COLO668 (cell line): ENCODE data around the gene KCNK3.
A peak's percentile ranks its signal among the peaks of the same experiment; 100 is the strongest.
"Not testable (repeated sequence)": the region's sequence is repeated elsewhere in the genome, so short reads cannot be mapped to it uniquely, and the experiment has no call there.

Experiments
- DNase-seq: peaks from one replicate; lab custom pipeline; 2025; ENCODE audit not compliant: unreplicated experiment; lab: John Stamatoyannopoulos, UW

The KCNK3 gene

DNA sequence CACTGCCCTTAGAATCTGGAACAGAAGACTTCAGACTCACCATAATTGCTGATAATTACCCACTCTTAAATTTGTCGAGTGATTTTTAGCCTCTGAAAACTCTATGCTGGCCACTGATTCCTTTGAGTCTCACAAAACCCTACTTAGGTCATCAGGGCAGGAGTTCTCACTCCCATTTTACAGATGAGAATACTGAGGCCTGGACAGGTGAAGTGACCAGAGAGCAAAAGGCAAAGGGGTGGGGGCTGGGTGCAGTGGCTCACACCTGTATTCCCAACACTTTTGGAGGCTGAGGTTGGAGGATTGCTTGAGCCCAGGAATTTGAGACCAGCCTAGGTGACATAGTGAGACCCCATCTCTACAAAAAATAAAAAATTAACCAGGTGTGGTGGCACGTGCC is 36.8 kb downstream of the KCNK3 start:
- DNase-seq, result no peak

DNA sequence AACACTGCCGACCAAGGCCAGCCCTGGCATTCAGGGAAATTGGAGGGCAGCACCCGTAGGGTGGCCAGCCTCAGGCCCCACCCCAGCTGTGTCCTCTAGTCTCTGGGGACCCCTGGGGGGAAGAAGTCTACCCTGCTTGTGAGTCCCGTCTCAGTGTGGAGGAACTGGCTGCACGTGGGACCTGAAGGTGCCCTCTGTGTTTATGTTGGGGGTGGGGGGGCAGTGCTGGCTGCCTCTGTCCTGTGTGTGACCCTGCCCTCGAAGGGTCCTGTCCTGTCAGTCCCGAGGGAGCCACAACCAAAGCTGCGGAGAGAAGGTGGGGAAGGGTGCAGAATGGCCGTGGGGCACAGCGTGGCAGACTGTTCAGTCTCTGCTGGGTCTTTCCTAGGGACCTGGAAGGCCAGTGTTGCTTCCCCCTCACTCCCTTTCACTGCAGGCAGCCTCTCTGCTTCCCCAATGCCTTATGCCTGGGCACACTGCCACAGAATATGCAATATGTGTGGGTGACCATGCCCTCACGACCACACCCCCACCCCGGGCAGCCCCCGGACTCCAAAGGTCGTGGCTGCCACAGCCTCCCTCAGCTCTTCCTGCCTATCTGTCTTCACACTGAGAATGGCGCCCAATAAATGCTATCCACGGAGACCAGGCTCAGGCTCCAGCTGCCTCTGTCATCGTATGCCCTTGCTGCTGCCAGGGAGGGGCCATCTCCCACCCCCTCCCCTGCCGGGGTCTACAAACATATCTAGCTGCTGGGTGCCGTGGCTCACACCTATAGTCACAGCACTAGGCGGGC is 38.2 kb downstream of the KCNK3 start:
- no peak for DNase-seq

DNA sequence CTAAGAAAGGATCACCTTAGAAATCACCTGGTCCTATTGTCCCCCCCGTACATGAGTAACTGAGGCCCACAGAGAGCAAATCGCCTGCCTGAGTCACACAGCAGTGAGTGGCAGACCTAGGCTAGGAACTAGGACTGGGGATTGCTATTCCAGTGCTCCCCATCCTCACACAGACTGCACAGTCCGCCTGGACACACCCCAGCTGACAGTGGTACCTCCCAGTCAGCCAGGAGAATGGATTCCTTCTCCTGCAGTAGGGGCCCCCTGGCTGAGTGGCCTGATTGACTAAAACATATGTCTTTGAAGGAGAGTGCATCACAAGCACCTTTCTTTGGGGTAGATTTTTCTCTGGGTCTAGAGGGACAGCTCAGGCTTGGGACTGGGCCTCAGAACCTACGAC is 39.2 kb downstream of the KCNK3 start:
- no peak for DNase-seq

DNA sequence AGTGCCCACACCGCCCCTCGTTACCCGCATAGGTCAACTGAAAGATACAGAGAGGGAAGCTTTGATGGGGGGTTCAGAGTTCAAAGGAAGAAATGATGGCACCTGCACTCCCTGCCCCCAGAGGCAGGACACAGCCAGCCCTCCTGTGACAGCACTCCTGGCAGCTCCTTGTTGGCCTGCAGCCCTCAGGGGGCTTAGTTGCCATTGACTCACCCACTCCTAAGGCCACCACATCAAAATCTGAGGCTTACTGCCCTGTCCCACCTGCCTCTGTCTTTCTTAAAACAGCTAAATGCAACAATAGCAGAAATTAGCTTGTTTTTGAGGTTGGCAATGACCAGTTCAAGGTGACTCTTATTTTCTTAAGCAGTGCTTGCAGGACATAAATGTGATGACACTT is 39.9 kb downstream of the KCNK3 start:
- DNase-seq, result no peak

DNA sequence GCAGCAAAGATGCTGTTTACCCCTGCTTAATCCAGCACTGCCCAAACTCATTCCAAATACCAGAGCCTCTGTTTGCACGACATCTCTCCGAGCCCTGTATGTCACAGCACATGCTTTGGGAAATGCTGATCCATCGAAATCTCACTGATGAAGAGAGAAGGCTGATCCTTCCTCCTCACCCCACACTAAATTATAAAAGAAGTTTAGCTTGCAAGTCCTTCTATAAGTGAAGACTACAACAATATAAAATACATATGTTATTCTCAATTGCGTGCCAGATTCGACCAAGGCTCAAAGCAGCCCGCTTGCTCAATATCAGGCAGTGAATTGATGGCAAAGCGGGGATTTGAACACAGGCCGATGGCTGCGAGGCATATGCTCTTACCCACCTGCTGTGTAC is 40.9 kb downstream of the KCNK3 start:
- no peak for DNase-seq

- no peak for DNase-seq
Measured at GRCh38 chr2:26735097-26735496, 42.6 kb downstream of the KCNK3 start.

- no peak for DNase-seq
Measured at GRCh38 chr2:26735883-26736588, 43.5 kb downstream of the KCNK3 start.

GRCh38 chr2:26737221-26737620 is 44.7 kb downstream of the KCNK3 start:
- DNase-seq, result no peak

DNA sequence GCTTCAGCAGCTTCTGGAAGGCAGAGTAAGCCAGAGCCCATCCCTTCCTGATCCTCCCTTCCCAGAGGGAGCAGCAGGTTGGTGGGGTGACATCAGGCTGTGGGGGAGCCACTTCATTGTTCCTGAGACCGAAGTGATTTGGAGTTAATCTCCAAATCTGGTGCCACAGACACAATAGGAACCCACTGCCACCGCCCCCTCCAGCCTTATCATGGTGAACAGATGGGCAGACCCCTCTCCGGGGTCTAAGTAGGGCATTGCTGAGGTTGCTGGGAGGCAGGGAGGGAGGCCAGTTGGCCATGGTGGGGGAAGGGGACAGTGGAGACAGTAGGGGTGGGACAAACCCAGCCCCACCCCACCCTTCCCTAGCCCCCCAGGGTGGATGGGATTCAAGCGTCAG is 46.0 kb downstream of the KCNK3 start:
- DNase-seq, result no peak

GRCh38 chr2:26739514-26739913 is 47.0 kb downstream of the KCNK3 start:
- no peak for DNase-seq

DNA sequence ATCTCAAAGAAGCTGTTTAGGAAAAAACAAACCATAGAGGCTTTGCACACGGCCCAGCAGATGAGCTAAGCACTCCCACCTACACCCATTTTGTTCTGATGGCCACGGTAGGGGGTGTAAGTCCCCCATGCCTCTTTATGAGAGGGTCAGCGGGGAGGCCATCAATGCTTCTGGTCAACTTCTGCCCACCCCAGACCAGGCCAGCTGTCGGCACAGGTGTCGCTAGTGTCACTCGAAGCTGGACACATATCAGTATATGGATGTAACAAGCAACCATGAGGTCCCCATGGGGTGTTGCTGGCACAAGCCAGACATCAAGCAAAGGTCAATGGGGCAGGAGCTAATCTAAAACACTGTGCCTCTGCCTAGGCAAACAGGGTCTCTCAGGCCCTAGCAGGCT is 47.8 kb downstream of the KCNK3 start:
- no peak for DNase-seq

GRCh38 chr2:26740890-26741302 is 48.4 kb downstream of the KCNK3 start:
- DNase-seq, result no peak

- no peak for DNase-seq
Measured at GRCh38 chr2:26742048-26742770, 49.7 kb downstream of the KCNK3 start.

DNA sequence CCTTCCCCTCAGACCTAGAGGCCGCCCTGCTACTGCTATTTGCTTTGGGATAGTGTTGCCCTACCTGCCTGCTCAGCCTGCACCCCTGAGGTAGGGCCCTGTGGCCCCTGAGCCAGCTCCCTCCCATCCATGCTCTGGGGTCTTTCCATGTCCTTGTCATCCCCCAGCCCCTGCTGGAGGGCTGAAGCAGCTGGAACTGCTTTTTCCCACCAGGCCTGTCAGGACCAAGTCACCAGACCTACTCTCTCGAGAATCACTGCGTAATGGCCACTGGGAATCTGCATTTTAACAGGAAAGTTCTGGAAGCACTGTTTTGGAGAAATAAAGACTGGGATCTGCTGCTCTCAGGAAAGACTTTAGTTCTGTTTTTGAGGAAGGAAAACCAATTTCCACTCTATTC is 51.3 kb downstream of the KCNK3 start:
- DNase-seq, result no peak

GRCh38 chr2:26744953-26745352 is 52.4 kb downstream of the KCNK3 start:
- no peak for DNase-seq

GRCh38 chr2:26745609-26746327 is 53.2 kb downstream of the KCNK3 start:
- peak; percentile 79 for DNase-seq

DNA sequence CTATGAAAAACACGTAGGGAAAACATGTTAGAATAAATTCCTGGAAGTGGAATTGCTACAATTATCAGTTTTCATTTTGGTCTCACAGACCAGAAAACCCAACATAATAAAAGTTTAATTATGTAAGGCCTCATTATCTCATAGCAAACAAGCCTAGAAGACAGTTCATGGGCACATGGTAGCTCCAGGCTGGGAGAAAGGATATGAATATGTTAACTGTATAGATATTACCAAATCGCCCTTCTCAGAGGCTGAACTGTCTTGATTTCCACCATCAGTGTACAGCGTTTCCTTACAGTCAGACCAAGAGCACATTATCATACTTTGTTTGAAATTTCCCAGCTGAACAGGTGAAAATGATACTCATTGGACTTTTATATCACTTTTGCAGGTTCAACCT is 54.4 kb downstream of the KCNK3 start:
- DNase-seq, result no peak

- DNase-seq, result not testable (repeated sequence)
Measured at GRCh38 chr2:26749787-26750420, 57.4 kb downstream of the KCNK3 start.

GRCh38 chr2:26750467-26750866 is 57.9 kb downstream of the KCNK3 start:
- not testable (repeated sequence) for DNase-seq

DNA sequence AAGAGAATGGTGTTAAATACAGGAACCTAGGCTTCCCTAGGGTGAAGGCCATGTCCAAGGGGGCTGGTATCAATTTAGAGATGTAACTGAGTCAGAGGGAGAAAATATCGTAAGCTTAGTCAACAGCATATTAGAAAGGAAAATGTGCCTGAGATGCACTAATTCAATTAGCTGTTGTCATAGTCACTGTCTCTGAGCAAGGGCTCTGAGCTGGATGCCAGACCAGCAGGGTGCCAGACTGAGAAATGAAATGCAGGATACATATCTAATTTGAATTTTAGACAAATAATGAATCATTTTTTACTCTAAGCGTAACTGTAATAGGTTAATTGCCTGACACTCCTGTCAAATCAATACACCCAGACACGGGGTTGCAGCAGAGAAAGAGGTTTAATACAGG is 60.1 kb downstream of the KCNK3 start:
- no peak for DNase-seq

GRCh38 chr2:26754539-26754938 is 62.0 kb downstream of the KCNK3 start:
- no peak for DNase-seq
